GM20000 (cell line): ENCODE results near the gene CAPN1.

ENCODE experiments used
- DNase-seq: peaks from one replicate; pipeline ENCODE4 v3.0.0; 2012; ENCODE audit warnings: low spot score
- TF ChIP-seq, protein P1 (sequence below): IDR thresholded peaks from 2 replicates; pipeline ENCODE4 v1.5.1; 2012; ENCODE audit warnings: mild to moderate bottlenecking, control low read depth; ENCODE audit errors: extremely low read depth, missing control alignments

The CAPN1 gene

DNA sequence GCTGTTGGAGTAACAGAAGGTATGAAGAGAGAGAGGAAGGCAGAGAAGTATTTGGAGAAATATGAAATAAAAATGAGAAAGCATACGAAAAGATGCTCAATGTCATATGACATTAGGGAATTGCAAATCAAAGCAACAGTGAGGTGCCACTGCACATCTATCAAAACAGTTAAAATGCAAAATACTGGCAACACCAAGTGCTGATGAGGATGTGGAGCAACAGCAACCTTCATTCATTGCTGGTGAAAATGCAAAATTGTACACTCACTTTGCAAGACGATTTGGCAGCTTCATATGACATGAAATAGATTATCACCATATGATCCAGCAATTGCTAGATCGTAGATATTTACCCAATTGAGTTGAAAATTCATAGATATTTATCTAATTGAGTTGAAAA is 21.1 kb upstream of the CAPN1 start:
- TF ChIP-seq, protein P1, sequence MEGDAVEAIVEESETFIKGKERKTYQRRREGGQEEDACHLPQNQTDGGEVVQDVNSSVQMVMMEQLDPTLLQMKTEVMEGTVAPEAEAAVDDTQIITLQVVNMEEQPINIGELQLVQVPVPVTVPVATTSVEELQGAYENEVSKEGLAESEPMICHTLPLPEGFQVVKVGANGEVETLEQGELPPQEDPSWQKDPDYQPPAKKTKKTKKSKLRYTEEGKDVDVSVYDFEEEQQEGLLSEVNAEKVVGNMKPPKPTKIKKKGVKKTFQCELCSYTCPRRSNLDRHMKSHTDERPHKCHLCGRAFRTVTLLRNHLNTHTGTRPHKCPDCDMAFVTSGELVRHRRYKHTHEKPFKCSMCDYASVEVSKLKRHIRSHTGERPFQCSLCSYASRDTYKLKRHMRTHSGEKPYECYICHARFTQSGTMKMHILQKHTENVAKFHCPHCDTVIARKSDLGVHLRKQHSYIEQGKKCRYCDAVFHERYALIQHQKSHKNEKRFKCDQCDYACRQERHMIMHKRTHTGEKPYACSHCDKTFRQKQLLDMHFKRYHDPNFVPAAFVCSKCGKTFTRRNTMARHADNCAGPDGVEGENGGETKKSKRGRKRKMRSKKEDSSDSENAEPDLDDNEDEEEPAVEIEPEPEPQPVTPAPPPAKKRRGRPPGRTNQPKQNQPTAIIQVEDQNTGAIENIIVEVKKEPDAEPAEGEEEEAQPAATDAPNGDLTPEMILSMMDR, result no peak
- DNase-seq, result no peak

DNA sequence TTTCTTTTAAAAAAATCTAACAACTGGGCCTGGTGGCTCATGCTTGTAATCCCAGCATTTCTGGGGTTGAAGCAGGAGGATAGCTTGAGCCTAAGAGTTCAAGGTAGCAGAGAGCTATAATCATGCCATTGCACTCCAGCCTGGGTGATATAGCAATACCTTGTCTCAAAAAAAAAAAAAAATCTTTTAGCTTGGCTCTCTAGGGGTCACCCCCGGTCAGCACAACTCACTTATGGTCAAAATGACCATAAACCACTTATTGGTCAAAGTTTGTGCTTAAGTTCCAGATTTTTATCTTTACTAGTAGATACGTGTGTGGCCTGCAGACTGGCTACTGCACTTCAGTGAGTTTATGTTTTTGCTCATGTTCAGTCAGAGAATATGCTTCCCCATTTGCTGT is 18.0 kb upstream of the CAPN1 start:
- DNase-seq, result no peak
- TF ChIP-seq, protein P1, result no peak

DNA sequence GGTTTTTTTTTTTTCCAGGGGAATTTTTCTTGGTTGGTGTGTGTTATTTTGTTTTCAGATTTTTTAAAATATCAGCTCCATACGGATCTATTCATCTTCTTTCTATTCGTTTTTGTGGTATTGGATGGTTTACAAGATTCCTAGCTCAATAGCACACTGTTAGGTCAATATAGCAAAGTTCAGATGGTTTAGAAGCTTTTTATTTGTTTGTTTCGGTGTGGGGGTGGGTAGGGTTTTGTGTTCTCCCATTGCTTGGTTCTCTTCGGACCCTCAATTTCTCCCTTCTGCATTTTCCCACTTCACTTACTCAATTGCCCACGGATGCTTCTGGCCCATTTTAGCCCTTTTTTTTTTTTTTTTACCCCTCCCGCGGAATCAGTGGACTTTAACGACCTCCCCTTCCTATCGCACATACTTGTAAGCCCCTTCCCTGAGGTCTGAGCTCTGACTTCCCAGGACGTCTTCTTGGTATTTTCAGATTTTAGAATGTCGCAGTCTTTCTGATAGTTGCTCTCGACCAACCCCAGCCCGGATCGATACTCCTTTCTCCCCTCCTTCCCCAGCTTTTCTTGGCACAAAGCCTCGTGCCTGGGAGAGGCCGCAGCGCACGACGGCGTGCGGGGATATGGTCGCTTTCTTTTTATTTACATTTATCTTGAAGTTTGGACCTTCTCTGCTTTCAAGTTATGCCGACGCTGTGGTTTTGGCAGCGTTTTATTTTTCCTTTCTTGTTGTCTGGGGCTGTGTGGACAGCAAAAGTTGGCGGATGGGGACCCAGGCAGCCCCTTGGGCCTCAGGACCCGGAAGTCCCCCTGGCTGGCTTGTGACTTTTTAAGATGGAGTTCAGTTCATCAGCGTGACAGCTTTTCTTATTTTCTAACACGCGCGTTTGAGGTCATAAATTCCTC is 16.1 kb upstream of the CAPN1 start:
- no peak for DNase-seq
- TF ChIP-seq, protein P1, result no peak

DNA sequence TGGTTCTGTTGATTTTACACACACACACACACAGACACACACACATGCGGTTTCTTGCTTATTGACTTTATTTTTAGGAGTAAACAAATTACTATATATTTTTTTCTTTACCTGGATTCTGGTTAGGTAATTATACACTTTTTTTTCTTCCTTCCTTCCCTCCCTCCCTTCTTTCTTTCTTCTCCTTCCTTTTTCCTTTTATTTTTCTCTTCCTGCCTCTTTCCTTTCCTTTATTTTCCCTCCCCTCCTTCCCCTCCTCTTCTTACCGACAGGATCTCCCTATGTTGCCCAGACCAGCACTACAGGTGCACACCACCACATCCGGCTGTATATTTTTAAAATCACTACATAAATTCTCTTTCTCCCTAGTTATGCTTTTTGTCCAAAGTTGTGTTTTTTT is 14.8 kb upstream of the CAPN1 start:
- DNase-seq, result no peak
- TF ChIP-seq, protein P1, result no peak

DNA sequence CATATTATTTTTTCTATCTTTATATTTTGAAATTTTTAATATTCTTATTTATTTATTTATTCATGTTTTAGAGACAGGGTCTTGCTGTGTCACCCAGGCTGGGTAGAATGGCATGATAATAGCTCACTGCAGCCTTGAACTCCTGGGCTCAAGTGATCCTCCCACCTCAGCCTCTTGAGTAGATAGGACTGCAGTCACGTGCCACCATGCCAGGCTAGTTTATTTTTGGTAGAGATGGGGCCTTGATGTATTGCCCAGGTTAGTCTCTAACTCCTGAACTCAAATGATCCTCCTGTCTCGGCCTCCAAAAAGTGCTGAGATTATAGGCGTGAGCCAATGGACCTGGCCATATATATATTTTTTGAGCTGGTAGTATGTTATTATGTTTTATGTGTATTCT is 14.1 kb upstream of the CAPN1 start:
- TF ChIP-seq, protein P1, result no peak
- no peak for DNase-seq

DNA sequence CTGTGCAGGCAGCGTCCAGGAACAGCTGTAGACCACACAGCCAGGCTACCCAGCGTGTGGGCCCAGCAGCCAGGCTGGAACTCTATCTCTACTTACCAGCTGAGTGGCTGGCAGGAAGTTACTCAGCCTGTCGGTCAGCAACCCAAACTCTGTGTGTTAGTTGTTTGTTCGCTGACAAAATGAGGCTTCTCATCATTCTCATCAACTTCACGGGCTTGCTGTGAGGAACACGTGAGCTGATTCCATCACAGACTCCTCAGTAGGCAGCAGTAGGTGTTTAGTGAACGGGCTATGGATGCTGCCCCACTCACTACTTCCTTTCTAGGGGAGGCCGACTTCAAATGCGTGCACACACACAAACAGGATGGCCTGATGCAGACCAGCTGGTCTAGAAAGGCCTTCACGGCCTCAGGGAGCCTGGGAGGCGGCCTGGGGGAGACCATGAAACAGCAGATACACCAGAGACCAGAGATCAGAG is 12.5 kb upstream of the CAPN1 start:
- TF ChIP-seq, protein P1, result no peak

DNA sequence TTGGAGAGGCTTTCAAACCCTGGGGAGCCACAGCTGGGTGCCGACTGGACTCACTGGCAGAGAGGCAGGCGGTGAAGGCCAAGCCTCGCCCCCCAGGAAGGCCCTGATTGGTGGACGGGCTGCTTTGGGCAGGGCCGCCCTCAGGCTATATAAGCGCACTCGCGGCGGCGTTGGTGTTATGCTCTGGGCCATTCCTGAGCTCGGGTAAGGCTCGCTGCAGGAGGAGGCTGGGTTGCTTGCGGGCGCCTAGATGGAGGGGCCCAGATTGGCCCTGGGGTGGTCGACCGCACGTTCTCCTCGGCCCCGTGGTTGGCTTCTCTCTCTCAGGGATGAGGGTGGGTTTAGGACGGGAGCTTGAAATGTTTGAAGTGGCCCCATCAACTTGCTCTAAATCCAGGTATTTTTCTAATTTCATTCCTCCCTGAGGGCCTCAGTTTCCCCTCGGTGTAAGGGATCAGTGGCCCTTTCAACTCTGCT is 11.6 kb upstream of the CAPN1 start, which contains the start of gene SPDYC:
TSS of gene SPDYC (plus strand) at position 176 of the 477 bp plus-strand sequence. CDS start 1,125 bp downstream, outside the sequence.
- TF ChIP-seq, protein P1, result no peak
- no peak for DNase-seq

More for the DNA sequence above, 12.5 kb upstream of the CAPN1 start:
- DNase-seq, result no peak
